ENCODE measurements around the gene TMEM255B. TPM values are rescaled to one million over a fixed set of nuclear protein-coding genes. Genes with fewer than 3 reads are reported as not detected.

TMEM255B gene
- total and polyA plus RNA-seq, 2 donors (not counting 3 experiments of a cell fraction or from before 2014, with no cell fraction given) = 105 to 121 TPM

- no peak for DNase-seq (ENCODE audit: low read depth, low spot score)
- no peak for FAIRE-seq
- no peak overlapping the region for H3K4me3 ChIP-seq (replicated peaks in 1 of 3; ENCODE audit: insufficient read depth in 1 of 3, low read depth in 1 of 3, low read length in 3 of 3)
- no peaks in the 10 kb centered on the region for H3K9me1 ChIP-seq (replicated peaks; ENCODE audit: control insufficient read depth, extremely low read depth, insufficient read depth, low read length)
- dilution Hi-C loops (cut with MboI; ENCODE audit: extremely low pct_ligation_motif_present, low sequenced_read_pairs) (no loop called here), intact Hi-C loops (cut with micrococcal nuclease) (no loop called here)
- H4K20me1 ChIP-seq (replicated peaks; ENCODE audit: control insufficient read depth, extremely low read depth, insufficient read depth, low read length) = no peaks in the 10 kb centered on the region
- no peak overlapping the region for H3K27ac ChIP-seq (ENCODE audit: insufficient read depth, low read depth, low read length)
- H3K27me3 ChIP-seq (ENCODE audit: control insufficient read depth in 2 of 2, insufficient read depth in 2 of 2, low read length in 2 of 2) = no peaks in the 10 kb centered on the region
- no peaks in the 10 kb centered on the region for H3K79me2 ChIP-seq (ENCODE audit: control insufficient read depth, insufficient read depth, low read length)
- no TSS peak for BruUV-seq (replicated peaks)
- no peak overlapping the region for H3K9ac ChIP-seq (replicated peaks; ENCODE audit: extremely low read depth, insufficient read depth, low read length)
- peaks cover 0 to 5% of the 10 kb centered on the region in 2 experiments for H3K36me3 ChIP-seq (ENCODE audit: control insufficient read depth in 2 of 2, extremely low read depth in 1 of 2, insufficient read depth in 2 of 2, low read length in 2 of 2)
- TF ChIP-seq POLR2AphosphoS5 (IDR thresholded peaks at IDR 0.05; ENCODE audit: insufficient read depth, low read depth, low read length) (no peak), MYC (IDR thresholded peaks at IDR 0.05; ENCODE audit: low read depth, low read length) (no peak), MAX (IDR thresholded peaks at IDR 0.05; ENCODE audit: insufficient read depth, insufficient read length) (no peak), POLR2A (IDR thresholded peaks at IDR 0.05; ENCODE audit: low read depth, low read length) (no peak), JUN (IDR thresholded peaks at IDR 0.05; ENCODE audit: borderline replicate concordance, insufficient read depth, insufficient read length, low read depth) (no peak), CTCF (IDR thresholded peaks at IDR 0.05; ENCODE audit: extremely low read depth in 1 of 2, insufficient read depth in 1 of 2, low read depth in 1 of 2, low read length in 2 of 2) (no peak), EZH2 (IDR thresholded peaks at IDR 0.05; ENCODE audit: borderline replicate concordance, low read depth, low read length, severe bottlenecking) (no peak), GATA2 (IDR thresholded peaks at IDR 0.05; ENCODE audit: insufficient read depth, insufficient read length, low read depth, low read length) (no peak), FOS (IDR thresholded peaks at IDR 0.05; ENCODE audit: borderline replicate concordance, insufficient read depth, low read length) (no peak)
- no peak overlapping the region for H3K4me2 ChIP-seq (ENCODE audit: insufficient read depth, low read length)
- ChIA-PET CTCF (no interaction called here), POLR2A (no interaction called here)
- no peaks in the 10 kb centered on the region for H3K4me1 ChIP-seq (ENCODE audit: control insufficient read depth, extremely low read depth, insufficient read depth, low read length)
- no peak overlapping the region for H2AFZ ChIP-seq (ENCODE audit: low read depth, low read length)
- H3K9me3 ChIP-seq (replicated peaks; ENCODE audit: control insufficient read depth, insufficient read depth, low read length) = no peaks in the 10 kb centered on the region
Observed at GRCh38 chr13:113851480-113851803, 92.4 kb downstream of the TMEM255B start.
